ENCODE measurements around the gene RFC4. TPM values are rescaled to one million over a fixed set of nuclear protein-coding genes. Genes with fewer than 3 reads are reported as not detected.

The RFC4 gene
- total and polyA plus RNA-seq, 2 of the 8 experiments (the other 6 are each of a cell fraction or from before 2014, with no cell fraction given): 21.8 to 86.9 TPM

GRCh38 chr3:186854146-186854545 is 47.9 kb upstream of the RFC4 start (continued):
- TF ChIP-seq, protein P1, sequence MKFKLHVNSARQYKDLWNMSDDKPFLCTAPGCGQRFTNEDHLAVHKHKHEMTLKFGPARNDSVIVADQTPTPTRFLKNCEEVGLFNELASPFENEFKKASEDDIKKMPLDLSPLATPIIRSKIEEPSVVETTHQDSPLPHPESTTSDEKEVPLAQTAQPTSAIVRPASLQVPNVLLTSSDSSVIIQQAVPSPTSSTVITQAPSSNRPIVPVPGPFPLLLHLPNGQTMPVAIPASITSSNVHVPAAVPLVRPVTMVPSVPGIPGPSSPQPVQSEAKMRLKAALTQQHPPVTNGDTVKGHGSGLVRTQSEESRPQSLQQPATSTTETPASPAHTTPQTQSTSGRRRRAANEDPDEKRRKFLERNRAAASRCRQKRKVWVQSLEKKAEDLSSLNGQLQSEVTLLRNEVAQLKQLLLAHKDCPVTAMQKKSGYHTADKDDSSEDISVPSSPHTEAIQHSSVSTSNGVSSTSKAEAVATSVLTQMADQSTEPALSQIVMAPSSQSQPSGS (IDR thresholded peaks at IDR 0.05; ENCODE audit: low read length): no peak
- TF ChIP-seq GABPA (IDR thresholded peaks at IDR 0.05; ENCODE audit: borderline replicate concordance, insufficient read depth, low read length) (no peak), EZH2 (IDR thresholded peaks at IDR 0.05; ENCODE audit: low read depth, low read length, severe bottlenecking) (no peak), SAP30 (IDR thresholded peaks at IDR 0.05; ENCODE audit: insufficient read depth, insufficient replicate concordance, low read length) (no peak), MAX (IDR thresholded peaks at IDR 0.05) (no peak)

All from H1 (cell line).